ENCODE data around the gene IP6K3. TPM values are rescaled to one million over a fixed set of nuclear protein-coding genes. Genes with fewer than 3 reads are reported as not detected.

Gene IP6K3
- polyA plus RNA-seq, 1 donor (not counting 4 experiments of a cell fraction or from before 2014, with no cell fraction given) = not detected

DNA sequence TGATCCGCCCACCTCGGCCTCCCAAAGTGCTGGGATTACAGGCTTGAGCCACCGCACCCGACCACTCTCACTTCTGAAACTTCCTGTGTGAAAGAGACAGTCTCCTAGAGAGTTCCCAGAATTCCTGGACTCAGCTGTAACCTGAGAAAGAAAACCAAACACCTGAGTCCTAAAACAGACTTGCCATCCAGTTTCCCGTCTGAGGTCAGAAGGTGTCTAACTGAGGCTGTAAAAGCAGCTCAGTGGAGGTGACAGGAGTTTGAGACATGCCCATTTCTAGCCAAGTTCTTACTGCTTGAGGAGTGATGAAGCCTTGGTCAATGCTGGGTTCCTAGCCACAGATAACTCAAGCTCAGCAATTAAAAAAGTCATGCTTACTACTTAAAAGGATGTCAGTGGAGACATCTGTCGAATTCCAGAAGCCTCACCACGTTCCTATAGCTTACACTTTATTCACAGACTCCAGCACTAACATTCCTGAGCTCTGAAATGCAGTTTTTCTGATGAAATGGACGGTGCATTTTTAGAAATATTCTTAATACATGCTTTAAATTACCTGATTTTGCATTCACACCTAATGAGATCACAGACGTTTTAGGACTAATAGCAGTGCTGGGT lies 41.3 kb downstream of the IP6K3 start:
- Histone ChIP-seq H3K9me1 (ENCODE audit: control insufficient read depth, extremely low read depth, insufficient read depth, low read length) (no peaks in the 10 kb centered on the region), H3K27ac (ENCODE audit: control insufficient read depth, insufficient read depth, low read length) (no peak overlapping the region), H3K27me3 (ENCODE audit: control insufficient read depth, extremely low read depth, insufficient read depth, low read length) (no peaks in the 10 kb centered on the region), H4K20me1 (ENCODE audit: control insufficient read depth, extremely low read depth, insufficient read depth, low read length) (no peaks in the 10 kb centered on the region), H3K4me1 (ENCODE audit: control insufficient read depth, extremely low read depth, insufficient read depth, low read length) (peaks cover 23% of the 10 kb centered on the region), H3K4me3 (ENCODE audit: control insufficient read depth in 2 of 3, extremely low read depth in 1 of 3, insufficient read depth in 2 of 3, low read depth in 1 of 3, low read length in 3 of 3) (no peak overlapping the region), H3K4me2 (ENCODE audit: control insufficient read depth, extremely low read depth, insufficient read depth, low read depth, low read length) (no peak overlapping the region), H3K36me3 (ENCODE audit: control insufficient read depth in 2 of 2, extremely low read depth in 1 of 2, insufficient read depth in 2 of 2, low read length in 2 of 2) (peaks cover 11 to 35% of the 10 kb centered on the region in 2 experiments), H3K79me2 (ENCODE audit: control insufficient read depth, insufficient read depth, low read length) (peaks cover 8% of the 10 kb centered on the region), H2AFZ (ENCODE audit: control insufficient read depth, low read length) (no peak overlapping the region), H3K9ac (ENCODE audit: control insufficient read depth, extremely low read depth, insufficient read depth, low read length) (no peak overlapping the region), H3K9me3 (ENCODE audit: control insufficient read depth, low read depth, low read length) (no peaks in the 10 kb centered on the region)
- dilution Hi-C loops (cut with MboI; ENCODE audit: extremely low pct_ligation_motif_present, low sequenced_read_pairs) = no loop called here
- FAIRE-seq = no peak
- no peak for TF ChIP-seq EZH2 (IDR thresholded peaks at IDR 0.05; ENCODE audit: low read length)
- TF ChIP-seq, protein P1, sequence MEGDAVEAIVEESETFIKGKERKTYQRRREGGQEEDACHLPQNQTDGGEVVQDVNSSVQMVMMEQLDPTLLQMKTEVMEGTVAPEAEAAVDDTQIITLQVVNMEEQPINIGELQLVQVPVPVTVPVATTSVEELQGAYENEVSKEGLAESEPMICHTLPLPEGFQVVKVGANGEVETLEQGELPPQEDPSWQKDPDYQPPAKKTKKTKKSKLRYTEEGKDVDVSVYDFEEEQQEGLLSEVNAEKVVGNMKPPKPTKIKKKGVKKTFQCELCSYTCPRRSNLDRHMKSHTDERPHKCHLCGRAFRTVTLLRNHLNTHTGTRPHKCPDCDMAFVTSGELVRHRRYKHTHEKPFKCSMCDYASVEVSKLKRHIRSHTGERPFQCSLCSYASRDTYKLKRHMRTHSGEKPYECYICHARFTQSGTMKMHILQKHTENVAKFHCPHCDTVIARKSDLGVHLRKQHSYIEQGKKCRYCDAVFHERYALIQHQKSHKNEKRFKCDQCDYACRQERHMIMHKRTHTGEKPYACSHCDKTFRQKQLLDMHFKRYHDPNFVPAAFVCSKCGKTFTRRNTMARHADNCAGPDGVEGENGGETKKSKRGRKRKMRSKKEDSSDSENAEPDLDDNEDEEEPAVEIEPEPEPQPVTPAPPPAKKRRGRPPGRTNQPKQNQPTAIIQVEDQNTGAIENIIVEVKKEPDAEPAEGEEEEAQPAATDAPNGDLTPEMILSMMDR (optimal IDR thresholded peaks at IDR 0.05 in 1 of 3, IDR thresholded peaks at IDR 0.05 in 1 of 3, conservative IDR thresholded peaks at IDR 0.05 in 1 of 3; ENCODE audit: extremely low read depth in 1 of 3, insufficient read depth in 2 of 3, low read length in 3 of 3) = no peak
- DNase-seq (ENCODE audit: low read depth, low spot score) = no peak

DNA sequence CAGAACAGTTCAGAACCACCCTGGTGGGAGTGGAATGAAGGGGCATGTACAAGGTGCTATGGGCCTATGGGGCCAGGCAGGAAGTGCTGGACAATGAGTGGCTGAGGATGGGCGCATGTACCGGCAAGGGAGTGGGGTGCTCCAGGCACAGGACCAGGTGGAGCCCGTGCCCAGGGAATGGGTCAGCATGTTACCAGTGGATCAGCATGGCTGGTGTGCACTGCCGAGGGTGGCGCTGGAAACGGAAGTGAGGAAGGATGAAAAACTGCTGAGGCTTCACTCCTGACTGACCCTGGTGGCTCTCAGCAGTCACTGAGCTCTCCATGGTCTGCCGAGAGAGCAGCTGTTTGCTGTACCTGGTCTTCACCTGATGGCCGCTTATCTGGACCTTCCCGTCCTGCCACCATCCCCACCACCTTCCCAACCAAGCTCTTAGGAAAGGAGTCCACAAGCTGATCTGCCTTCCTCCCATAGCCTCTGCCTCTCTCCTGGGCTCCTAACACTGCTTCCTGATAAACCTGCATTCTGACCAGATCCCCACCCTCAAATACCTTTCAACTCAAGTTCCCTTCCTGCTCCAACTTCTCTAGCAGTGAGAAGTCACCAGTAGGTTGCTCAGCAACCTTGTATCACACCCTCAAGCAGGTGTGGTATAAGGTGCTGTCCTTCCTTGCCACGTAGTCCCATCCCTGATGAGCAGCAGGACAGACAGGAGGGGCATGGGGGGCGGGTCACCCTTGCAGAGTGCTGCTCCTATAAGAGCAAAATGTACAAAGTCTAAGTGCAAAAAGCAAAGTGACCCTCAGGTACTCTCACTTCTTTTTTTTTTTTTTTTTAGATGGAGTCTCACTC lies 42.3 kb downstream of the IP6K3 start:
- H3K36me3 ChIP-seq (ENCODE audit: control insufficient read depth in 2 of 2, extremely low read depth in 1 of 2, insufficient read depth in 2 of 2, low read length in 2 of 2) = peaks cover 12 to 29% of the 10 kb centered on the region in 2 experiments
- no peaks in the 10 kb centered on the region for H3K27me3 ChIP-seq (ENCODE audit: control insufficient read depth, extremely low read depth, insufficient read depth, low read length)
- H3K27ac ChIP-seq (ENCODE audit: control insufficient read depth, insufficient read depth, low read length) = no peak overlapping the region
- H3K4me1 ChIP-seq (ENCODE audit: control insufficient read depth, extremely low read depth, insufficient read depth, low read length) = peaks cover 23% of the 10 kb centered on the region
- H3K9me1 ChIP-seq (ENCODE audit: control insufficient read depth, extremely low read depth, insufficient read depth, low read length) = no peaks in the 10 kb centered on the region
- no peaks in the 10 kb centered on the region for H4K20me1 ChIP-seq (ENCODE audit: control insufficient read depth, extremely low read depth, insufficient read depth, low read length)
- no peak overlapping the region for H3K9ac ChIP-seq (ENCODE audit: control insufficient read depth, extremely low read depth, insufficient read depth, low read length)
- H3K4me2 ChIP-seq (ENCODE audit: control insufficient read depth, extremely low read depth, insufficient read depth, low read depth, low read length) = no peak overlapping the region
- H2AFZ ChIP-seq (ENCODE audit: control insufficient read depth, low read length) = no peak overlapping the region
- dilution Hi-C loops (cut with MboI; ENCODE audit: extremely low pct_ligation_motif_present, low sequenced_read_pairs) = no loop called here
- DNase-seq (ENCODE audit: low read depth, low spot score) = no peak
- no peaks in the 10 kb centered on the region for H3K79me2 ChIP-seq (ENCODE audit: control insufficient read depth, insufficient read depth, low read length)
- FAIRE-seq = no peak
- TF ChIP-seq, protein P1 (optimal IDR thresholded peaks at IDR 0.05 in 1 of 3, IDR thresholded peaks at IDR 0.05 in 1 of 3, conservative IDR thresholded peaks at IDR 0.05 in 1 of 3; ENCODE audit: extremely low read depth in 1 of 3, insufficient read depth in 2 of 3, low read length in 3 of 3) = no peak
- no peaks in the 10 kb centered on the region for H3K9me3 ChIP-seq (ENCODE audit: control insufficient read depth, low read depth, low read length)
- H3K4me3 ChIP-seq (ENCODE audit: control insufficient read depth in 2 of 3, extremely low read depth in 1 of 3, insufficient read depth in 2 of 3, low read depth in 1 of 3, low read length in 3 of 3) = no peak overlapping the region

Data from keratinocyte (primary cell).